Keratinocyte (primary cell): Measurements from ENCODE around the gene FAM114A1. TPM values are rescaled to one million over a fixed set of nuclear protein-coding genes. Genes with fewer than 3 reads are reported as not detected.

Source experiments
- DNase-seq: peaks from one replicate; pipeline ENCODE4 v3.0.0-alpha.2; 2011; ENCODE audit warnings: low read depth, missing footprints, low spot score
- FAIRE-seq: peaks from 2 replicates; lab custom pipeline; 2011; peaks lifted over from hg19 to GRCh38; lab: Jason Lieb, UNC
- H2AFZ ChIP-seq: 2 replicates; pipeline ENCODE4 v1.6.0; 2012; ENCODE audit warnings: low read length, control low read depth, inconsistent platforms; ENCODE audit not compliant: control insufficient read depth
- H3K27ac ChIP-seq: 2 replicates; pipeline ENCODE4 v1.5.1; 2011; ENCODE audit warnings: low read length; ENCODE audit not compliant: control insufficient read depth, insufficient read depth
- H3K27me3 ChIP-seq: 3 replicates; pipeline ENCODE4 v1.6.0; 2011; ENCODE audit warnings: low read length; ENCODE audit not compliant: control insufficient read depth, insufficient read depth; ENCODE audit errors: extremely low read depth
- H3K36me3 ChIP-seq, 2 experiments: 2 replicates in 1 of 2; 3 replicates in 1 of 2; pipeline ENCODE4 v1.5.1; 2011; ENCODE audit warnings: low read length in 2 of 2, mild to moderate bottlenecking in 1 of 2; ENCODE audit not compliant: control insufficient read depth in 2 of 2, insufficient read depth in 2 of 2; ENCODE audit errors: extremely low read depth in 1 of 2
- H3K4me1 ChIP-seq: 3 replicates; pipeline ENCODE4 v1.5.1; 2011; ENCODE audit warnings: low read length; ENCODE audit not compliant: control insufficient read depth, insufficient read depth; ENCODE audit errors: extremely low read depth
- H3K4me2 ChIP-seq: 3 replicates; pipeline ENCODE4 v1.6.0; 2011; ENCODE audit warnings: low read depth, low read length; ENCODE audit not compliant: control insufficient read depth, insufficient read depth; ENCODE audit errors: extremely low read depth
- H3K4me3 ChIP-seq, 3 experiments: fragments of 200-600 bp in 1 of 3; sonication (generic) in 1 of 3; 2 replicates in 2 of 3; 3 replicates in 1 of 3; pipeline ENCODE4 v1.5.1; 2011 to 2016; ENCODE audit warnings: low read length in 3 of 3, mild to moderate bottlenecking in 3 of 3, control low read depth in 2 of 3, inconsistent platforms in 1 of 3, low read depth in 1 of 3, mixed read lengths in 1 of 3, mixed run types in 1 of 3, moderate library complexity in 1 of 3; ENCODE audit not compliant: control insufficient read depth in 2 of 3, insufficient read depth in 2 of 3; ENCODE audit errors: extremely low read depth in 1 of 3
- H3K79me2 ChIP-seq: 2 replicates; pipeline ENCODE4 v1.6.0; 2012; ENCODE audit warnings: low read length; ENCODE audit not compliant: control insufficient read depth, insufficient read depth
- H3K9ac ChIP-seq: 3 replicates; pipeline ENCODE4 v1.6.0; 2011; ENCODE audit warnings: low read length; ENCODE audit not compliant: control insufficient read depth, insufficient read depth; ENCODE audit errors: extremely low read depth
- H3K9me1 ChIP-seq: 3 replicates; pipeline ENCODE4 v1.6.0; 2011; ENCODE audit warnings: low read length; ENCODE audit not compliant: control insufficient read depth, insufficient read depth; ENCODE audit errors: extremely low read depth
- H3K9me3 ChIP-seq: 2 replicates; pipeline ENCODE4 v1.5.1; 2012; ENCODE audit warnings: low read depth, low read length; ENCODE audit not compliant: control insufficient read depth
- H4K20me1 ChIP-seq: 3 replicates; pipeline ENCODE4 v1.6.0; 2011; ENCODE audit warnings: low read length; ENCODE audit not compliant: control insufficient read depth, insufficient read depth; ENCODE audit errors: extremely low read depth
- CTCF ChIP-seq, 3 experiments: IDR thresholded peaks in 1 of 3; conservative IDR thresholded peaks in 1 of 3; optimal IDR thresholded peaks in 1 of 3; 2 replicates in 2 of 3; 3 replicates in 1 of 3; pipeline versions ENCODE3 to v1.5.1; 2011; ENCODE audit warnings: low read length in 3 of 3, mild to moderate bottlenecking in 3 of 3, moderate library complexity in 2 of 3, control low read depth in 1 of 3, inconsistent platforms in 1 of 3; ENCODE audit not compliant: insufficient read depth in 2 of 3; ENCODE audit errors: extremely low read depth in 1 of 3
- EZH2 ChIP-seq: IDR thresholded peaks from one replicate; pipeline ENCODE4 v1.6.1; 2012; ENCODE audit warnings: inconsistent platforms, mild to moderate bottlenecking, low read length, moderate library complexity
- dilution Hi-C: fragments of 300-500 bp; cut with MboI; formaldehyde crosslinking; loops from one replicate; pipeline ENCODE4 v1.7.0; 2020; ENCODE audit warnings: low sequenced_read_pairs; ENCODE audit not compliant: extremely low pct_ligation_motif_present
- polyA plus RNA-seq, 5 experiments: library from polyadenylated mRNA; depleted of rRNA in 3 of 5; stranded (reverse) in 3 of 5; stranded (forward) in 1 of 5; unstranded in 1 of 5; fragments of >200 nt; gene quantifications; 1 replicate in 1 of 5; 2 replicates in 3 of 5; 3 replicates in 1 of 5; pipeline versions ENCODE4 v1.2.1 to v1.2.3, GENCODE V29; 2011 to 2012; ENCODE audit warnings: missing spikeins in 2 of 5, low read depth in 1 of 5, low replicate concordance in 1 of 5

The FAM114A1 gene
- polyA plus RNA-seq, 1 donor (not counting 4 experiments of a cell fraction or from before 2014, with no cell fraction given), result 47.2 TPM

- FAIRE-seq, result no peak
- Histone ChIP-seq H4K20me1 (no peaks in the 10 kb centered on the region), H3K36me3 (peaks cover 5 to 10% of the 10 kb centered on the region in 2 experiments), H3K9me1 (peaks cover 2% of the 10 kb centered on the region), H3K4me1 (no peaks in the 10 kb centered on the region), H3K9me3 (no peaks in the 10 kb centered on the region), H3K27ac (no peak overlapping the region), H3K4me3 (no peak overlapping the region), H3K4me2 (no peak overlapping the region), H3K27me3 (no peaks in the 10 kb centered on the region), H3K79me2 (no peaks in the 10 kb centered on the region), H3K9ac (no peak overlapping the region), H2AFZ (no peak overlapping the region)
- dilution Hi-C loops, result no loop called here
- no peak for DNase-seq
- no peak for TF ChIP-seq CTCF (optimal IDR thresholded peaks at IDR 0.05 in 1 of 3, IDR thresholded peaks at IDR 0.05 in 1 of 3, conservative IDR thresholded peaks at IDR 0.05 in 1 of 3; ENCODE audit: extremely low read depth in 1 of 3, insufficient read depth in 2 of 3, low read length in 3 of 3)
- TF ChIP-seq EZH2, result no peak
These were observed 58.1 kb downstream of the FAM114A1 start for GRCh38 chr4:38925492-38926413.

GRCh38 chr4:38926896-38927295 is 59.3 kb downstream of the FAM114A1 start:
- H3K9me3 ChIP-seq, result no peaks in the 10 kb centered on the region
- H3K9me1 ChIP-seq, result peaks cover 2% of the 10 kb centered on the region
- no peaks in the 10 kb centered on the region for H3K79me2 ChIP-seq
- no peak overlapping the region for H3K4me3 ChIP-seq
- no peaks in the 10 kb centered on the region for H3K4me1 ChIP-seq
- no peak for TF ChIP-seq EZH2
- no peak for TF ChIP-seq CTCF (optimal IDR thresholded peaks at IDR 0.05 in 1 of 3, IDR thresholded peaks at IDR 0.05 in 1 of 3, conservative IDR thresholded peaks at IDR 0.05 in 1 of 3; ENCODE audit: extremely low read depth in 1 of 3, insufficient read depth in 2 of 3, low read length in 3 of 3)
- H2AFZ ChIP-seq, result no peak overlapping the region
- no peaks in the 10 kb centered on the region for H3K27me3 ChIP-seq
- H4K20me1 ChIP-seq, result no peaks in the 10 kb centered on the region
- H3K4me2 ChIP-seq, result no peak overlapping the region
- no peak for FAIRE-seq
- dilution Hi-C loops, result no loop called here
- H3K36me3 ChIP-seq, result peaks cover 5 to 8% of the 10 kb centered on the region in 2 experiments
- H3K27ac ChIP-seq, result no peak overlapping the region
- H3K9ac ChIP-seq, result no peak overlapping the region
- DNase-seq, result no peak
